ENCODE results near the gene CNFN.

The CNFN gene

DNA sequence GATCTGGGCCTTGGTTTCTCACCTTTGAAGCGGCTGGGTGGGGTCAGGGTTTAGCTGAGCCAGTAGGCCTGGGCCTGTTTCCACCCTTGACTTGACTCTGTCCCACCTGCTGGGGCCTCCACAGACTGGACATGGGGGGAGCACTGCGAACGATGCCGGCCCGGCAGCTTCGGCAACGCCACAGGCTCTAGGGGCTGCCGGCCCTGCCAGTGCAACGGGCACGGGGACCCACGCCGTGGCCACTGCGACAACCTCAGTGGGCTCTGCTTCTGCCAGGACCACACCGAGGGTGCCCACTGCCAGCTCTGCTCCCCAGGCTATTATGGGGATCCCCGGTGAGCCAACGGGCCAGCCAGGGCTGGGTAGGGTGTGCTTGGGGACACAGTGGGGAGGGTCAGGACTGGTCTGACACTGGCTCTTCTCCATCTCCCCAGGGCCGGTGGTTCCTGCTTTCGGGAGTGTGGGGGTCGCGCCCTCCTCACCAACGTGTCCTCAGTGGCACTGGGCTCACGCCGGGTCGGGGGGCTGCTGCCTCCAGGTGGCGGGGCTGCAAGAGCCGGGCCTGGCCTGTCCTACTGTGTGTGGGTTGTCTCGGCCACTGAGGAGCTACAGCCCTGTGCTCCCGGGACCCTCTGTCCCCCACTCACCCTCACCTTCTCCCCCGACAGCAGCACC lies 36.6 kb downstream of the CNFN start:
- Histone ChIP-seq H3K27ac (ENCODE audit: low read length, poor library complexity, severe bottlenecking) (no peak overlapping the region), H3K27me3 (ENCODE audit: control insufficient read depth in 1 of 2, insufficient read depth in 1 of 2, low read length in 2 of 2) (no peaks in the 10 kb centered on the region), H3K79me1 (replicated peaks; ENCODE audit: low read length, poor library complexity, severe bottlenecking) (no peaks in the 10 kb centered on the region), H2AFZ (ENCODE audit: low read depth, low read length) (no peak overlapping the region), H2BK15ac (ENCODE audit: low read depth, poor library complexity, severe bottlenecking) (no peak overlapping the region), H3K4me3 (ENCODE audit: insufficient read depth in 1 of 2, low read depth in 1 of 2, low read length in 2 of 2) (no peak overlapping the region), H2BK5ac (ENCODE audit: low read depth, low read length, poor library complexity, severe bottlenecking) (no peak overlapping the region), H2BK120ac (ENCODE audit: low read depth, low read length) (no peak overlapping the region), H3K36me3 (ENCODE audit: control insufficient read depth in 1 of 2, insufficient read depth in 2 of 2, low read depth in 1 of 2, low read length in 2 of 2) (peaks cover 42 to 85% of the 10 kb centered on the region in 2 experiments), H2BK12ac (ENCODE audit: low read length in 2 of 2) (no peak overlapping the region), H2AK5ac (ENCODE audit: low read length, severe bottlenecking) (no peak overlapping the region), H3K18ac (ENCODE audit: low read depth in 1 of 2, low read length in 2 of 2) (no peak overlapping the region), H3K9me3 (ENCODE audit: control insufficient read depth, low read length) (no peaks in the 10 kb centered on the region), H3K4me1 (ENCODE audit: control insufficient read depth, insufficient read depth, low read depth, low read length) (no peaks in the 10 kb centered on the region), H3K23ac (ENCODE audit: low read length in 2 of 2) (no peak overlapping the region), H3K4me2 (ENCODE audit: low read length, poor library complexity, severe bottlenecking) (no peak overlapping the region), H4K91ac (ENCODE audit: low read length) (no peak overlapping the region), H3K4ac (ENCODE audit: low read depth in 1 of 2, low read length in 2 of 2) (no peak overlapping the region), H3K14ac (ENCODE audit: low read length in 2 of 2) (no peak overlapping the region), H4K8ac (ENCODE audit: low read length) (no peak overlapping the region), H3K9ac (ENCODE audit: low read length) (no peak overlapping the region)
- WGBS, result 97% methylated on average over 29 of the region's 29 CpGs
- no peak for DNase-seq

DNA sequence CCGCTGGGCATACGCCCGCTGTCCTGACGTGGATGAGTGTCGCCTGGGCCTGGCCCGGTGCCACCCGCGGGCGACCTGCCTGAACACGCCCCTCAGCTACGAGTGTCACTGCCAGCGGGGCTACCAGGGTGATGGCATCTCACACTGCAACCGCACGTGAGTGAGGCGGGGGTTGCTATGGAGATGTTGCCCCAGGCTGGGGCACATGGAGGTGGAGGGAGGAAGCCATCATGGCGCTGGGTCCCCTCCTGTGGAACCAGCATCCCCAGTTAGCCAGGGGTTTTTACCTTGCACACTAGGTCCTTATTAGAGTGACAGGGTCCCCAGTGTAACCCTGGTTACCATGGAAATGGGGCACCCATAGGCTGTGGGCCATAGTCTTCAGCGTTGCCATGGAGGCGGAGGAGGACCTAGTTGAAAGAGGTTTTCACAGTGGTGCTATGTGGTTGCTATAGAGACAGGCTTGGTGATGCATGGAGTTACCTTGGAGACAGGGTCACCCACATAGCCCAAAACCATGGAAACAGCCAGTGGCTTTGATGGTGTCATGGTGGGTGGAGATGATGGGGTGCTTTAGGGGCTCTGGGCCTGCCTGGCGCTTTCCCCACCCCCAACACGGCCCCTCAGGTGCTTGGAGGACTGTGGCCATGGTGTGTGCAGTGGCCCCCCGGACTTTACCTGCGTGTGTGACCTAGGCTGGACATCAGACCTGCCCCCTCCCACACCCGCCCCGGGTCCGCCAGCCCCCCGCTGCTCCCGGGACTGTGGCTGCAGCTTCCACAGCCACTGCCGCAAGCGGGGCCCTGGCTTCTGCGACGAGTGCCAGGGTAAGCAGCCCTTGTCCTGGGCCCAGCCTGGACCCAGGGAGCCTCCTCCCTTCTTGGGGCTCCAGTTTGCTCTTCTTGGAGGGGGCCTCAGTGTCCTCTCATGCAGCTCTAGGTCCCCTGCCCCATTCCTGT lies 37.5 kb downstream of the CNFN start:
- H3K18ac ChIP-seq (ENCODE audit: low read depth in 1 of 2, low read length in 2 of 2), result no peak overlapping the region
- peaks cover 2% of the 10 kb centered on the region for H3K79me1 ChIP-seq (replicated peaks; ENCODE audit: low read length, poor library complexity, severe bottlenecking)
- no peaks in the 10 kb centered on the region for H3K27me3 ChIP-seq (ENCODE audit: control insufficient read depth in 1 of 2, insufficient read depth in 1 of 2, low read length in 2 of 2)
- H2AK5ac ChIP-seq (ENCODE audit: low read length, severe bottlenecking), result no peak overlapping the region
- no peak overlapping the region for H3K27ac ChIP-seq (ENCODE audit: low read length, poor library complexity, severe bottlenecking)
- H2AFZ ChIP-seq (ENCODE audit: low read depth, low read length), result no peak overlapping the region
- no peak overlapping the region for H4K8ac ChIP-seq (ENCODE audit: low read length)
- H3K4me3 ChIP-seq (ENCODE audit: insufficient read depth in 1 of 2, low read depth in 1 of 2, low read length in 2 of 2), result no peak overlapping the region
- 95% methylated on average over 31 of the region's 31 CpGs for WGBS
- no peak overlapping the region for H2BK5ac ChIP-seq (ENCODE audit: low read depth, low read length, poor library complexity, severe bottlenecking)
- H2BK12ac ChIP-seq (ENCODE audit: low read length in 2 of 2), result no peak overlapping the region
- no peak overlapping the region for H3K4me2 ChIP-seq (ENCODE audit: low read length, poor library complexity, severe bottlenecking)
- H3K23ac ChIP-seq (ENCODE audit: low read length in 2 of 2), result no peak overlapping the region
- no peak overlapping the region for H4K91ac ChIP-seq (ENCODE audit: low read length)
- DNase-seq, result peak; percentile 6
- no peak overlapping the region for H3K4ac ChIP-seq (ENCODE audit: low read depth in 1 of 2, low read length in 2 of 2)
- H2BK15ac ChIP-seq (ENCODE audit: low read depth, poor library complexity, severe bottlenecking), result no peak overlapping the region
- no peaks in the 10 kb centered on the region for H3K9me3 ChIP-seq (ENCODE audit: control insufficient read depth, low read length)
- no peak overlapping the region for H2BK120ac ChIP-seq (ENCODE audit: low read depth, low read length)
- peaks cover 43 to 83% of the 10 kb centered on the region in 2 experiments for H3K36me3 ChIP-seq (ENCODE audit: control insufficient read depth in 1 of 2, insufficient read depth in 2 of 2, low read depth in 1 of 2, low read length in 2 of 2)
- no peak overlapping the region for H3K9ac ChIP-seq (ENCODE audit: low read length)
- H3K4me1 ChIP-seq (ENCODE audit: control insufficient read depth, insufficient read depth, low read depth, low read length), result peaks cover 1% of the 10 kb centered on the region
- no peak overlapping the region for H3K14ac ChIP-seq (ENCODE audit: low read length in 2 of 2)

DNA sequence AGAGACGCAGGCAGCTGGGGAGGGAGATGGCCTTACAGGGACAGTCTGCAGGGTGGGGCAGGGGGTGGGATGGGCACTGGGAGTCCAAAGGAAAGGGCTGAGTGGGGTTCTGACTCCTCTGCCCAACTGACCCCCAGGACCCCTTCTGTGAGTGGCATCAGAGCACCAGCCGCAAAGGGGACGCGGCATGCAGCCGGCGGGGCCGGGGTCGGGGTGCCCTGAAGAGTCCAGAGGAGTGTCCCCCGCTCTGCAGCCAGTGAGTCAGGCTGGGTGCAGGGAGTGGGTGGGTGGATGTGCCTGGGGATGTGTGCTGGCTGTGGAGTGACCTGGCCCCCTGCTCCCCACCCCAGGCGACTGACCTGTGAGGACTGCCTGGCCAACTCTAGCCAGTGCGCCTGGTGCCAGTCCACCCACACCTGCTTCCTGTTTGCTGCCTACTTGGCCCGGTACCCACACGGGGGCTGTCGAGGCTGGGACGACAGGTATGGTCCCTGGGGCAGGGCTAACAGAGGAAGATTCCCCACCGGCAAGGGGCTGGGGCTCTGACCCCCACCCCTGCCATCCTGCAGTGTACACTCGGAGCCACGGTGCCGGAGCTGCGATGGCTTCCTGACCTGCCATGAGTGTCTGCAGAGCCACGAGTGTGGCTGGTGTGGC lies 38.9 kb downstream of the CNFN start:
- H3K79me1 ChIP-seq (replicated peaks; ENCODE audit: low read length, poor library complexity, severe bottlenecking), result peaks cover 2% of the 10 kb centered on the region
- DNase-seq, result no peak
- H3K18ac ChIP-seq (ENCODE audit: low read depth in 1 of 2, low read length in 2 of 2), result no peak overlapping the region
- H3K14ac ChIP-seq (ENCODE audit: low read length in 2 of 2), result no peak overlapping the region
- no peak overlapping the region for H4K8ac ChIP-seq (ENCODE audit: low read length)
- no peak overlapping the region for H3K23ac ChIP-seq (ENCODE audit: low read length in 2 of 2)
- no peak overlapping the region for H2BK120ac ChIP-seq (ENCODE audit: low read depth, low read length)
- H2AFZ ChIP-seq (ENCODE audit: low read depth, low read length), result no peak overlapping the region
- H3K4me1 ChIP-seq (ENCODE audit: control insufficient read depth, insufficient read depth, low read depth, low read length), result peaks cover 1% of the 10 kb centered on the region
- H4K91ac ChIP-seq (ENCODE audit: low read length), result no peak overlapping the region
- H3K4ac ChIP-seq (ENCODE audit: low read depth in 1 of 2, low read length in 2 of 2), result no peak overlapping the region
- no peak overlapping the region for H2BK5ac ChIP-seq (ENCODE audit: low read depth, low read length, poor library complexity, severe bottlenecking)
- H3K4me3 ChIP-seq (ENCODE audit: insufficient read depth in 1 of 2, low read depth in 1 of 2, low read length in 2 of 2), result peak overlapping the region in 1 of 2 experiments; percentile 29
- H2BK12ac ChIP-seq (ENCODE audit: low read length in 2 of 2), result no peak overlapping the region
- H3K4me2 ChIP-seq (ENCODE audit: low read length, poor library complexity, severe bottlenecking), result no peak overlapping the region
- no peak overlapping the region for H2BK15ac ChIP-seq (ENCODE audit: low read depth, poor library complexity, severe bottlenecking)
- H3K27me3 ChIP-seq (ENCODE audit: control insufficient read depth in 1 of 2, insufficient read depth in 1 of 2, low read length in 2 of 2), result no peaks in the 10 kb centered on the region
- WGBS, result 97% methylated on average over 21 of the region's 21 CpGs
- peaks cover 31 to 69% of the 10 kb centered on the region in 2 experiments for H3K36me3 ChIP-seq (ENCODE audit: control insufficient read depth in 1 of 2, insufficient read depth in 2 of 2, low read depth in 1 of 2, low read length in 2 of 2)
- no peaks in the 10 kb centered on the region for H3K9me3 ChIP-seq (ENCODE audit: control insufficient read depth, low read length)
- no peak overlapping the region for H2AK5ac ChIP-seq (ENCODE audit: low read length, severe bottlenecking)
- no peak overlapping the region for H3K27ac ChIP-seq (ENCODE audit: low read length, poor library complexity, severe bottlenecking)
- H3K9ac ChIP-seq (ENCODE audit: low read length), result no peak overlapping the region

- peaks cover 2% of the 10 kb centered on the region for H3K79me1 ChIP-seq (replicated peaks; ENCODE audit: low read length, poor library complexity, severe bottlenecking)
- no peak overlapping the region for H3K14ac ChIP-seq (ENCODE audit: low read length in 2 of 2)
- H3K18ac ChIP-seq (ENCODE audit: low read depth in 1 of 2, low read length in 2 of 2), result no peak overlapping the region
- no peak overlapping the region for H4K8ac ChIP-seq (ENCODE audit: low read length)
- no peak overlapping the region for H3K4me3 ChIP-seq (ENCODE audit: insufficient read depth in 1 of 2, low read depth in 1 of 2, low read length in 2 of 2)
- H3K4me2 ChIP-seq (ENCODE audit: low read length, poor library complexity, severe bottlenecking), result no peak overlapping the region
- H2BK12ac ChIP-seq (ENCODE audit: low read length in 2 of 2), result no peak overlapping the region
- H2BK15ac ChIP-seq (ENCODE audit: low read depth, poor library complexity, severe bottlenecking), result no peak overlapping the region
- DNase-seq, result no peak
- no peak overlapping the region for H3K23ac ChIP-seq (ENCODE audit: low read length in 2 of 2)
- H3K27ac ChIP-seq (ENCODE audit: low read length, poor library complexity, severe bottlenecking), result no peak overlapping the region
- no peak overlapping the region for H3K4ac ChIP-seq (ENCODE audit: low read depth in 1 of 2, low read length in 2 of 2)
- no peak overlapping the region for H3K9ac ChIP-seq (ENCODE audit: low read length)
- H2AK5ac ChIP-seq (ENCODE audit: low read length, severe bottlenecking), result no peak overlapping the region
- H3K9me3 ChIP-seq (ENCODE audit: control insufficient read depth, low read length), result no peaks in the 10 kb centered on the region
- WGBS, result no CpG with 5 or more reads among the region's 3 CpGs
- H3K36me3 ChIP-seq (ENCODE audit: control insufficient read depth in 1 of 2, insufficient read depth in 2 of 2, low read depth in 1 of 2, low read length in 2 of 2), result peaks cover 28 to 62% of the 10 kb centered on the region in 2 experiments
- H2BK5ac ChIP-seq (ENCODE audit: low read depth, low read length, poor library complexity, severe bottlenecking), result no peak overlapping the region
- no peak overlapping the region for H4K91ac ChIP-seq (ENCODE audit: low read length)
- H2AFZ ChIP-seq (ENCODE audit: low read depth, low read length), result no peak overlapping the region
- no peaks in the 10 kb centered on the region for H3K27me3 ChIP-seq (ENCODE audit: control insufficient read depth in 1 of 2, insufficient read depth in 1 of 2, low read length in 2 of 2)
- no peak overlapping the region for H2BK120ac ChIP-seq (ENCODE audit: low read depth, low read length)
- peaks cover 1% of the 10 kb centered on the region for H3K4me1 ChIP-seq (ENCODE audit: control insufficient read depth, insufficient read depth, low read depth, low read length)
Observed at GRCh38 chr19:42350417-42350816, 39.7 kb downstream of the CNFN start.

All from mesenchymal stem cell (in vitro differentiated cells and primary cell).